HEK293T (cell line): ENCODE measurements around the gene COL6A5.

Experiments
- BHLHE40 ChIP-seq: fragments of 450-650 bp; IDR thresholded peaks from 2 replicates; pipeline ENCODE4 v1.6.1; 2016; ENCODE audit warnings: mild to moderate bottlenecking, moderate library complexity, borderline replicate concordance
- CTBP1 ChIP-seq: fragments of 450-650 bp; IDR thresholded peaks from 2 replicates; pipeline ENCODE4 v1.6.1; 2016; ENCODE audit warnings: borderline replicate concordance
- FOXK2 ChIP-seq: fragments of 450-650 bp; IDR thresholded peaks from 2 replicates; pipeline ENCODE4 v1.6.1; 2016; ENCODE audit warnings: mild to moderate bottlenecking
- FOXM1 ChIP-seq: fragments of 450-650 bp; IDR thresholded peaks from 2 replicates; pipeline ENCODE4 v1.6.1; 2017; ENCODE audit warnings: mild to moderate bottlenecking, borderline replicate concordance
- LEF1 ChIP-seq: fragments of 450-650 bp; IDR thresholded peaks from 2 replicates; pipeline ENCODE4 v1.6.1; 2017; ENCODE audit warnings: mild to moderate bottlenecking, borderline replicate concordance
- SP1 ChIP-seq: fragments of 450-650 bp; IDR thresholded peaks from 2 replicates; pipeline ENCODE4 v1.6.1; 2017
- TF ChIP-seq, protein P1 (sequence below): fragments of 450-650 bp; IDR thresholded peaks from 2 replicates; pipeline ENCODE4 v1.6.1; 2016

DNA sequence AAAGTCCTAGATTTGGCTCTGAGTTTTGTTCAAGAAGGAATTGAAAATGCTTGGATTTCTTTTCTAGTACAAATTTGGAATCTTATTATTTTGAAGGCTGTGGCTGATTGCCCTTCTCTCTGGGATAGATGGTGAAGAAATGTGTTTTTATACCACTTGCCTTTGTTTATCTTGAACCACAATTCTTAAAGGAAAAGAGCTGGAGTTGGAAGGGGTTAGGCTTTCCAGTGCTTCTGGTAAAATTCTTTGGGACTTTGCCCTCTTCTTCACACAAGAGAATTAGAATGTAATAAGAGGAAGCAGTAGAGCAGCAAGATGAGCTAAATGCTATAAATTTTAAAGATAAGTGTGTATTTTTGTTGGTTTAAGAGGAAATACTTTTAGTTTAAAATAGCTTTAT, 65.8 kb downstream of the COL6A5 start:
- no peak for TF ChIP-seq FOXK2
- no peak for TF ChIP-seq LEF1
- TF ChIP-seq, protein P1, sequence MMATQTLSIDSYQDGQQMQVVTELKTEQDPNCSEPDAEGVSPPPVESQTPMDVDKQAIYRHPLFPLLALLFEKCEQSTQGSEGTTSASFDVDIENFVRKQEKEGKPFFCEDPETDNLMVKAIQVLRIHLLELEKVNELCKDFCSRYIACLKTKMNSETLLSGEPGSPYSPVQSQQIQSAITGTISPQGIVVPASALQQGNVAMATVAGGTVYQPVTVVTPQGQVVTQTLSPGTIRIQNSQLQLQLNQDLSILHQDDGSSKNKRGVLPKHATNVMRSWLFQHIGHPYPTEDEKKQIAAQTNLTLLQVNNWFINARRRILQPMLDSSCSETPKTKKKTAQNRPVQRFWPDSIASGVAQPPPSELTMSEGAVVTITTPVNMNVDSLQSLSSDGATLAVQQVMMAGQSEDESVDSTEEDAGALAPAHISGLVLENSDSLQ: no peak
- TF ChIP-seq SP1: no peak
- TF ChIP-seq FOXM1: no peak
- no peak for TF ChIP-seq BHLHE40
- no peak for TF ChIP-seq CTBP1
